K562 (cell line): ENCODE results near the gene MYO18A. TPM values are rescaled to one million over a fixed set of nuclear protein-coding genes. Genes with fewer than 3 reads are reported as not detected.

Experiments used
- ATAC-seq: fragments of 200-7000 bp; cut with Tn5 transposase; 3 replicates; pipeline ENCODE4 v1.9.1; 2020; ENCODE audit warnings: moderate library complexity
- BruUV-seq: library from RNA; stranded (reverse); fragments of 400-500 nt; replicated peaks from 2 replicates; lab custom pipeline; 2021; lab: Mats Ljungman, UMichigan
- CTCF ChIA-PET: fragments of 300-600 bp; formaldehyde crosslinking; extraction: SDS; loops from one replicate; lab custom pipeline; 2021; ENCODE audit warnings: low intra/inter-chr PET ratio; lab: Yijun Ruan, JAX
- POLR2A ChIA-PET: fragments of 300-600, 350-650 bp; sonication (Branson Sonifier 250); formaldehyde crosslinking; extraction: SDS; loops from one replicate; lab custom pipeline; 2021; ENCODE audit warnings: antibody characterized with exemption, inconsistent platforms; lab: Yijun Ruan, JAX
- DNase-seq, 4 experiments: peaks; one replicate each; pipeline versions ENCODE4 v3.0.0 to v3.0.0-alpha.2; 2011 to 2018; ENCODE audit warnings: low spot score in 3 of 4, mixed read lengths in 3 of 4; ENCODE audit errors: extremely low read depth in 1 of 4
- FAIRE-seq: peaks from 2 replicates; lab custom pipeline; 2011; peaks lifted over from hg19 to GRCh38; lab: Jason Lieb, UNC
- H2AFZ ChIP-seq: 2 replicates; pipeline ENCODE4 v1.6.0; 2011; ENCODE audit warnings: low read depth, low read length, control low read depth, inconsistent platforms
- H3K27ac ChIP-seq: fragments of 200-600 bp; 3 replicates; pipeline ENCODE4 v1.8.0; 2011; ENCODE audit warnings: low read depth, mild to moderate bottlenecking, control low read depth, inconsistent platforms, low read length, moderate library complexity, mixed read lengths; ENCODE audit errors: extremely low read depth
- H3K27me3 ChIP-seq, 2 experiments: fragments of 300-600 bp in 1 of 2; 2 replicates in 1 of 2; 3 replicates in 1 of 2; pipeline versions ENCODE4 v1.6.0 to v1.8.0; 2011; ENCODE audit warnings: inconsistent platforms in 2 of 2, low read length in 2 of 2, mild to moderate bottlenecking in 1 of 2, mixed read lengths in 1 of 2, moderate library complexity in 1 of 2; ENCODE audit not compliant: control insufficient read depth in 2 of 2, insufficient read depth in 2 of 2
- H3K36me3 ChIP-seq: fragments of 300-600 bp; 3 replicates; pipeline ENCODE4 v1.8.0; 2011; ENCODE audit warnings: mild to moderate bottlenecking, low read length, inconsistent platforms; ENCODE audit not compliant: control insufficient read depth, insufficient read depth
- H3K4me1 ChIP-seq, 2 experiments: fragments of 200-600 bp in 1 of 2; replicated peaks in 1 of 2; 2 replicates in 1 of 2; 3 replicates in 1 of 2; pipeline versions ENCODE4 v1.5.1 to v1.8.0; 2011; ENCODE audit warnings: inconsistent platforms in 2 of 2, low read length in 2 of 2, mild to moderate bottlenecking in 1 of 2, mixed read lengths in 1 of 2, moderate library complexity in 1 of 2; ENCODE audit not compliant: control insufficient read depth in 2 of 2, insufficient read depth in 2 of 2
- H3K4me2 ChIP-seq: 2 replicates; pipeline ENCODE4 v1.6.1; 2011; ENCODE audit warnings: low read length, control low read depth, inconsistent platforms, mixed read lengths; ENCODE audit not compliant: insufficient read depth
- H3K4me3 ChIP-seq: fragments of 200-600 bp; sonication (generic), shearing (Covaris generic); 2 replicates; pipeline ENCODE4 v1.5.1; 2016; ENCODE audit warnings: control low read depth, inconsistent platforms
- H3K79me2 ChIP-seq: fragments of 200-600 bp; 3 replicates; pipeline ENCODE4 v1.8.0; 2011; ENCODE audit warnings: low read length, inconsistent platforms; ENCODE audit not compliant: control insufficient read depth, insufficient read depth
- H3K9ac ChIP-seq, 2 experiments: 2 replicates each; pipeline versions ENCODE4 v1.6.0 to v1.6.1; 2011; ENCODE audit warnings: low read depth in 2 of 2, low read length in 2 of 2, control low read depth in 1 of 2, inconsistent platforms in 1 of 2, mild to moderate bottlenecking in 1 of 2, mixed read lengths in 1 of 2; ENCODE audit not compliant: insufficient read depth in 1 of 2
- H3K9me1 ChIP-seq: one replicate; pipeline ENCODE4 v1.6.0; 2011; ENCODE audit warnings: inconsistent platforms, mild to moderate bottlenecking, low read length, moderate library complexity; ENCODE audit not compliant: control insufficient read depth, insufficient read depth
- H3K9me3 ChIP-seq: replicated peaks from 2 replicates; pipeline ENCODE4 v1.5.1; 2011; ENCODE audit warnings: low read depth, low read length, inconsistent platforms; ENCODE audit not compliant: control insufficient read depth, insufficient read depth
- H4K20me1 ChIP-seq: replicated peaks from 2 replicates; pipeline ENCODE4 v1.6.1; 2011; ENCODE audit warnings: low read length, inconsistent platforms, mixed read lengths; ENCODE audit not compliant: control insufficient read depth, insufficient read depth
- KDM4B ChIP-seq, 2 experiments: fragments of 450-650 bp in 1 of 2; sonication (generic) in 1 of 2; IDR thresholded peaks; 2 replicates each; pipeline ENCODE4 v1.6.1; 2016 to 2017; ENCODE audit warnings: borderline replicate concordance in 2 of 2, antibody characterized with exemption in 1 of 2, low read depth in 1 of 2, mild to moderate bottlenecking in 1 of 2
- MAFF ChIP-seq: IDR thresholded peaks from 2 replicates; pipeline ENCODE4 v1.6.1; 2012; ENCODE audit warnings: low read length, improper control_type of control experiment
- NONO ChIP-seq, 2 experiments: fragments of 200-400 bp in 1 of 2; fragments of 450-650 bp in 1 of 2; formaldehyde crosslinking in 1 of 2; IDR thresholded peaks; 2 replicates each; pipeline ENCODE4 v1.6.1; 2017; ENCODE audit warnings: low read depth in 2 of 2, mild to moderate bottlenecking in 2 of 2, moderate library complexity in 2 of 2, low read length in 1 of 2
- POLR2AphosphoS2 ChIP-seq: IDR thresholded peaks from 2 replicates; pipeline ENCODE4 v1.6.1; 2012; ENCODE audit warnings: low read length, improper control_type of control experiment
- POLR2AphosphoS5 ChIP-seq: IDR thresholded peaks from 2 replicates; pipeline ENCODE4 v1.6.1; 2011; ENCODE audit warnings: mild to moderate bottlenecking, low read depth, low read length, moderate library complexity; ENCODE audit not compliant: control insufficient read depth, insufficient read depth
- PYGO2 ChIP-seq: fragments of 450-650 bp; IDR thresholded peaks from 2 replicates; pipeline ENCODE4 v1.6.1; 2016; ENCODE audit warnings: mild to moderate bottlenecking, missing genetic modification characterization, moderate library complexity, missing compliant biosample characterization
- RBFOX2 ChIP-seq: fragments of 200-400 bp; formaldehyde crosslinking; IDR thresholded peaks from 2 replicates; pipeline ENCODE4 v1.6.1; 2017; ENCODE audit warnings: low read depth, mild to moderate bottlenecking, low read length, moderate library complexity
- THRAP3 ChIP-seq: fragments of 450-650 bp; IDR thresholded peaks from 2 replicates; pipeline ENCODE4 v1.6.1; 2016; ENCODE audit warnings: mild to moderate bottlenecking, inconsistent platforms, borderline replicate concordance
- ZNF445 ChIP-seq: fragments of 250-450 bp; sonication (Bioruptor Pico); IDR thresholded peaks from 2 replicates; pipeline ENCODE4 v1.4.0; 2020; ENCODE audit warnings: low read depth, mild to moderate bottlenecking, moderate library complexity
- WGBS: fragments of 100-300 bp; shearing (Covaris generic); methylation state at CpG from one replicate; pipeline ENCODE4 v1.1.6; 2016; ENCODE audit warnings: low coverage, mixed read lengths; ENCODE audit not compliant: insufficient coverage; ENCODE audit errors: missing lambda C conversion rate; 5-methylcytosine and 5-hydroxymethylcytosine counted together
- in situ Hi-C: fragments of 300-500 bp; cut with MboI; formaldehyde crosslinking; loops from 4 replicates; pipeline ENCODE4 v1.15.0; 2018; ENCODE audit warnings: inconsistent platforms, mixed read lengths
- intact Hi-C: fragments of 100-400 bp; cut with micrococcal nuclease; formaldehyde crosslinking; loops from 2 replicates; pipeline ENCODE4 v1.14.2; 2022
- polyA plus RNA-seq, 8 experiments: library from polyadenylated mRNA; depleted of rRNA in 4 of 8; stranded (reverse) in 5 of 8; unstranded in 3 of 8; fragments of >200 nt; fragmentation: Nextera tagmentation in 2 of 8; fragmentation: Illumina TruSeq in 1 of 8; extraction: Ambion mirVana in 2 of 8; extraction: Trizol in 1 of 8; gene quantifications; 2 replicates each; pipeline versions ENCODE4 v1.2.1 to v1.2.3, GENCODE V29; 2011 to 2014; ENCODE audit warnings: inconsistent platforms in 1 of 8, missing spikeins in 1 of 8
- total RNA-seq, 7 experiments: library from RNA; depleted of rRNA in 6 of 7; stranded (reverse); fragments of >200 nt in 6 of 7; fragmentation: Illumina TruSeq in 2 of 7; extraction: Trizol in 2 of 7; gene quantifications; 2 replicates each; pipeline versions ENCODE4 v1.2.1 to v1.2.3, GENCODE V29; 2011 to 2021; ENCODE audit warnings: low replicate concordance in 1 of 7

Gene MYO18A
- total and polyA plus RNA-seq, 9 of the 15 experiments (the other 6 are each of a cell fraction or from before 2014, with no cell fraction given), result 2.5 to 65.4 (median 17.1) TPM

DNA sequence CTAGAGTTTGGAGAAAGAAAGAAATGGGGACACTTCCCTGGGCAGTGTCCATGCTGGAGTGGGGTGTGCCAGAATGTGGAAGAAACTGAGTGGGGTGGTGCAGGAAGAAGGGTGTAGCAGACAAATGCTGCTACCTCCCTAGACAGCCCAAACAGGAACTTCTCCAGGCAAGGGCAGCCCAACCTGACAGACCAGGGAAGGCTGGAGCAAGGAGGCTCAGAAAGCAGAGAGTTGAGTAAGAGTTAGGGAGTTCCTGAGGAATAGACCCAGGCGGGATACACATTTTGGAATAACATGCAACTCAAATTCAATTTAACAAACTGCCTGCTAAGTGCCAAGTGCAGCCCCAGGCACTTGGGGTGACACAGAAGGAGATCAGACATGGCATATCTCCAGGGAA, 1.0 kb upstream of the MYO18A start:
- H3K27me3 ChIP-seq, result no peaks in the 10 kb centered on the region
- ATAC-seq, result no peak
- BruUV-seq, result no TSS peak
- WGBS, result 33% methylated on average over 1 of the region's 1 CpG
- peak overlapping the region in 1 of 2 experiments; percentile 93; a peak in 2 of 4 replicates for H3K9ac ChIP-seq
- H3K9me3 ChIP-seq, result 0 out of 2 replicates have a peak, but pooled peaks cover 1% of the 10 kb centered on the region
- no peak overlapping the region for H3K4me2 ChIP-seq
- no peaks in the 10 kb centered on the region for H3K36me3 ChIP-seq
- CTCF ChIA-PET, result interaction anchor here (0.9 to 1.6 kb wide), 2 partner anchors 32 to 38 kb away, joined by 3 to 5 read pairs; no protein-coding TSS in a partner anchor
- H3K79me2 ChIP-seq, result peaks cover 35% of the 10 kb centered on the region
- no peak overlapping the region for H3K27ac ChIP-seq
- intact Hi-C loops, result no loop called here
- H3K4me1 ChIP-seq, result peaks cover 30 to 38% of the 10 kb centered on the region in 2 experiments
- H3K9me1 ChIP-seq, result no peaks in the 10 kb centered on the region
- no peak for FAIRE-seq
- no peaks in the 10 kb centered on the region for H4K20me1 ChIP-seq
- H2AFZ ChIP-seq, result peak overlapping the region; percentile 95; the same call in 1 of the 2 replicates
- TF ChIP-seq POLR2AphosphoS5 (no peak), POLR2AphosphoS2 (no peak), NONO (IDR thresholded peaks at IDR 0.05; ENCODE audit: low read depth in 2 of 2, low read length in 1 of 2) (no peak), THRAP3 (no peak), MAFF (no peak), KDM4B (IDR thresholded peaks at IDR 0.05; ENCODE audit: borderline replicate concordance in 2 of 2, low read depth in 1 of 2) (no peak), PYGO2 (no peak), ZNF445 (CRISPR knock-in tag) (no peak), RBFOX2 (no peak)
- TF ChIP-seq, all 486 proteins: peak for 0
- no peak overlapping the region for H3K4me3 ChIP-seq
- DNase-seq, result no peak
- POLR2A ChIA-PET, result no interaction called here
- in situ Hi-C loops, result loop anchor here (5.0 kb wide), 1 partner anchor 34 kb away; no protein-coding TSS in a partner anchor
